Frontal cortex (tissue), 4 donors: ENCODE data around the gene CENPC. TPM values are rescaled to one million over a fixed set of nuclear protein-coding genes. Genes with fewer than 3 reads are reported as not detected.

Experiments
- DNase-seq, 2 donors: peaks; one replicate each; pipeline ENCODE4 v3.0.0; 2012; ENCODE audit warnings: low spot score in 2 of 2
- FAIRE-seq: peaks from 2 replicates; lab custom pipeline; 2012; peaks lifted over from hg19 to GRCh38; lab: Jason Lieb, UNC
- total RNA-seq: library from RNA; depleted of rRNA; stranded (reverse); fragments of >200 nt; gene quantifications from one replicate; pipeline ENCODE4 v1.2.3, GENCODE V29; 2014
- donor health status: control.
- donor health status: control.
- donor health status: control.

CENPC gene
- total RNA-seq = 26.1 TPM

DNA sequence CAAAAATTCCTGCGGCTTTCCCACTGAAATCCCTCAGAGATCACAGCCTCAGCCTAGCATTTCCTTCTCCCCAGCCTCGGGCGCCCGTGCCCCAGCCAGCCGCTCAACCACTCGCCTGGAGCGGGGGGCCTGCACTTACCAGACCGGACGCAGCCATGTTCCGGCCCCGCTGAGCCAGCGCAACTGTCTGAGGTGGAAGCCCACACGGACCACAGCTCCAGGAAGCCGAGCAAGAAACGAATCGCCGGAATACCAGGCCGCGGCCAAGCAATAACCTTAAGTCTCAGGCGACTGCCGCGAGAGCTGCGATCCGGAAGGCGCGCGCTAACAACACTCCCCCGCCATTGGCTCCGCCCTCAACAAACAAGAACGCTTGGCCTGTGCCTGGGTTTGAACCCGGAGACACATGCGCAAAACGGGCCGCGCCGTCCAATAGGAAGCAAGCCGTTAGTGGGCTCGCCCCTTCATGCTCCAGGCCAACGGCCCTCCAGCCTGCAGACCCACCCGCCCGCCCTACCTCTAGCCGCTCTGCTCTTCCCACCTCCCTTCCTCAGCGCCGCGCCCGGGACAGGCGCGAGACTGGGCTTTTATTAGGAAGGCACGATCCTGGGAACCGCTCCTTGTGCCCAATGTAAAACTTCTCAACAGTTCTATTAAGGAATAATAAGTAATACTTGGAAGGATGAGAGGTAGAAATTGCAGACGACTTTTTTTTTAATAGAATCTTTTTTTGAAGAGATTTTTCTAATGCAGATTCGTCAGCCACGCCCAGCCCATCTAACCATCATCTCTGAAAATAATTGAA, at the start of gene CENPC:
Gene CENPC (minus strand): TSS at position 305 of the 805 bp plus-strand sequence. CDS start 148 bp downstream, at position 157.
- no peak for FAIRE-seq
- DNase-seq = peak; percentile 60 to 80

DNA sequence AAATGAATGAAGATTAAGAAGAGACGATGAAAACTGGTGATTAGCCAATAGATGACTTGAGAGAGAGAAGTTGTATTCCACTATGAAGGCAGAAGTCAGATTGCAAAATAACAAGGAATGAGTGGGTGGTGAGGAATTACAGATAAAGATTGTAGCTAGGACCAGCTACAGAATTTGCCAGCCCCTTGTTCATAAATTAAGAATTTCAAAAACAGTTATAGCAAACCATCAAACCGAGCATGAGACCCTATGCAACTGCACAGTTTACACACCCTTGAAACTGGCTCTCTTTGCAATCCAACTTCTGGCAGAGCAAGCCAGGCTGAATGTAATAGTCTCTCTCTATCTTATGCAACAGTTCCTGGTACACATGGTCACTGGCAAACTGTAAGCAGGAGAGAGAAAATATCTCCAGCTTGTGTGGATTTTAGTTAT, 48.5 kb upstream of the CENPC start:
- DNase-seq (no peak), FAIRE-seq (no peak)

GRCh38 chr4:67587156-67587555, 41.9 kb upstream of the CENPC start:
- DNase-seq = no peak
- FAIRE-seq = no peak

- FAIRE-seq (no peak), DNase-seq (no peak)
Measured at GRCh38 chr4:67584496-67584895, 39.2 kb upstream of the CENPC start.

- no peak for FAIRE-seq
- DNase-seq = no peak
Measured at GRCh38 chr4:67581913-67582312, 36.6 kb upstream of the CENPC start.

DNA sequence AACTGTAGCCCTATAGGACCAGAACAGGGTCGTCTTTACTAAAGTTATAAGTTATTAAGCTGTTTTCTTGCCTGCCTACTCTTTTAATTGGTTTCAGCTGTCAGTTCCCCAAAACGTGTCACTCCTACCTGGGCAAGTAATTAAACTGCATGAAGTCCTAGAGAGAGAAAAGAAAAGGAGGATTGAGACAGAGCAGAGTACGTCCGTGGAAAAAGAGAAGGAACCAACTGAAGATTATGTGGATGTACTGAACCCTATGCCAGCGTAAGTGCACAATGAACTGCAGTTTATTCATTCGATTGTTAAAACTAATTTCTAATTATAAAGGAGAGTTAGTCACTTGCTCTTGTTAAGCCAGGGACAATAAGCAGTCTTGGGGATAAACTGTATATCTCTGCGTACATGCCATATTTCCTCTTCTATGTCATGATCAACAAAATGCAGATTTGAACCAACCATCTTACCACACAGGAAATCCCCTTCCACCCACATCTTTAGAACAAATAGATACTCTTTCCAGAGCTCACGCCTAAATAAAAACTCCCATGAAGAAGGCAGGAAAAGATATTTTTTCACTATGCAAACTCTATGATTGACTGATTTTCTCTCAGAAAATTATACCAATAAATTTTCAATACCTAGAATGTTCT, 36.0 kb upstream of the CENPC start:
- DNase-seq (no peak), FAIRE-seq (no peak)

GRCh38 chr4:67580577-67580976, 35.3 kb upstream of the CENPC start:
- FAIRE-seq (no peak), DNase-seq (no peak)

DNA sequence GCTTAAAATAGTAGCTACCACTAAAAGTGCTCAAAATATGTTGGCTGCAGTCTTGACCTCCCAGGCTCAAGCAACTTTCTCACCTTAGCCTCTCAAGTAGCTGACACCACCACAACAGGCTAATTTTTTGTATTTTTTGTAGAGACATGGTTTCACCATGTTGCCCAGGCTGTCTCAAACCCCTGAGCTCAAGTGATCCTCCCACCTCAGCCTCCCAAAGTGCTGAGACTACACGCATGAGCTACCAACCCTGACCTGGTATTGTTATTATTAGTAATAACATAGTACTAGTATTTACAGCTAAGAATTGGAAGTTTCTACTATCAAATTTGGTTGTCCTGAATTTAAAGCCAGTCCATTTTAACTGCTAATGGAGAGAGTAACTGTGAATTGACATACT, 31.2 kb upstream of the CENPC start:
- DNase-seq = no peak
- FAIRE-seq = no peak

GRCh38 chr4:67576059-67576466, 30.8 kb upstream of the CENPC start:
- DNase-seq (no peak), FAIRE-seq (no peak)

GRCh38 chr4:67575232-67576058, 30.1 kb upstream of the CENPC start:
- FAIRE-seq = no peak
- DNase-seq = no peak

GRCh38 chr4:67573193-67573592, 27.9 kb upstream of the CENPC start:
- FAIRE-seq = no peak
- no peak for DNase-seq

DNA sequence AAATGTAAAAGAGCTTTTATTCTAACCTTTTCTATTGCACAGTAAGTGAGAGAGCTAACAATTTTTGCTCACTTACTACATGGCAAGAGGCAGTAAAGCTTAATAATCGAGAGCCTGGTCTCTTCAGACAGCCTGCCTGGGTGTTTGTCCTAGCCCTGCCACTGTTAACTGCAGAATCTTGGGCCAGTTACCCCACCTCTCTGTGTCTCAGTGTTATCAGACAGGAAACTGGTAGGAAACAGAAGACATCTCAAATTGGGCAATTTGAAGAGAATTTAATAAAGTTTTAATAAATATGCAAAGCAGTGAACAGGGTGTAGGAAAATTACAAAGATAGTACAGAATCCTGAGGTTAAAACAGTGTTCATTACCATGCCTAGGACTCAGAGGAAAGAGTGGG, 26.7 kb upstream of the CENPC start:
- no peak for FAIRE-seq
- no peak for DNase-seq

GRCh38 chr4:67570537-67570936, 25.2 kb upstream of the CENPC start:
- DNase-seq (no peak), FAIRE-seq (no peak)

DNA sequence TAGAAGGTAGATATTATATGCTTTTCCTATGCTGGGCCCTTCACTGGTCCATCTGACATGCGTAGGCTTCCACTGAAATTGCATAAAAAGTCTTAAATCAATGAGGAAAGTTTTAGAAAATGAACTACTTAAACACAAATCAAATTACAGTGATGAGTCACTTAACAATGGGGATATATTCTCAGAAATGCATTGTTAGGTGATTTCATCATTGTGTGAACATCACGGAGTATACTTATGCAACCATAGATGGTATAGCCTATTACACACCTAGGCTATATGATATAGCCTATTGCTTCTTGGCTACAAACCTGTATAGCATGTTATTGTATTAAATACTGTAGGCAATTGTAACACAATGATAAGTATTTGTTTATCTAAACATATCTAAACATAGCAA, 23.5 kb upstream of the CENPC start:
- DNase-seq = no peak
- no peak for FAIRE-seq

- no peak for FAIRE-seq
- no peak for DNase-seq
Measured at GRCh38 chr4:67566335-67566734, 21.0 kb upstream of the CENPC start.

- FAIRE-seq = no peak
- DNase-seq = no peak
Measured at GRCh38 chr4:67565284-67565683, 20.0 kb upstream of the CENPC start.

GRCh38 chr4:67558493-67558892, 13.2 kb upstream of the CENPC start, which contains the start of gene STAP1:
TSS of gene STAP1 (plus strand) at chr4:67558727. CDS start at chr4:67558810, 83 bp downstream.
- no peak for DNase-seq
- FAIRE-seq = no peak

GRCh38 chr4:67556436-67556835, 11.1 kb upstream of the CENPC start:
- no peak for FAIRE-seq

GRCh38 chr4:67555447-67555846, 10.1 kb upstream of the CENPC start:
- DNase-seq = no peak
- no peak for FAIRE-seq

More at GRCh38 chr4:67556436-67556835, 11.1 kb upstream of the CENPC start:
- no peak for DNase-seq

DNA sequence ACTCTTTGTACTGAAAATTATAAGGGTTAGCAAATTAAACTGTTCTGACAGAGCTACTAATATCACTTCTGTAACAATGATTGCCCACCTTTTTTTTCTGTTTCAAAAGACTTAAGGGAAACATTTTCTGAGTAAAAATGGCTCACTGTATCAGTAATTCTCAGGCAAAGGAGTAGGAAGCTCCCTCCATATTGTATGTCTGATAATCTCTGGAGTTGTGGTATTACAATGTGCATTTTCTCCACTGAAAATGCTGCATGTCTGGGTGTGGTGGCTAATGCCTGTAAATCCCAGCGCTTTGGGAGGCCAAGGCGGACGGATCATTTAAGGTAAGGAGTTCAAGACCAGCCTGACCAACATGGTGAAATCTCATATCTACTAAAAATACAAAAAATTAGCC, 8.8 kb upstream of the CENPC start:
- DNase-seq (no peak), FAIRE-seq (no peak)
